ENCODE data around the gene GRIN2D. TPM values are rescaled to one million over a fixed set of nuclear protein-coding genes. Genes with fewer than 3 reads are reported as not detected.

The GRIN2D gene
- polyA plus RNA-seq, 3 donors = 0.13 to 0.29 TPM; not detected in 1

GRCh38 chr19:48385461-48386087, 7.9 kb upstream of the GRIN2D start:
- peaks cover 8 to 12% of the 10 kb centered on the region in 2 donors for H3K4me1 ChIP-seq (ENCODE audit: control insufficient read depth in 1 of 2, insufficient read depth in 2 of 2, low read length in 2 of 2)
- Mint-ChIP-seq H3K27me3 (ENCODE audit: low read depth in 3 of 3) (peaks cover 0 to 4% (median 1%) of the 10 kb centered on the region in 3 donors), H3K4me3 (no peak overlapping the region), H3K4me1 (peaks cover 6% of the 10 kb centered on the region), H3K27ac (peak overlapping the region in 2 of 7 donors; percentile 30 to 46), H3K36me3 (peaks cover 70 to 88% of the 10 kb centered on the region in 2 donors), H3K9me3 (no peaks in the 10 kb centered on the region)
- H3K9ac ChIP-seq (ENCODE audit: insufficient read depth, low read length, poor library complexity, severe bottlenecking) = no peak overlapping the region
- peaks cover 5% of the 10 kb centered on the region for H4K20me1 ChIP-seq (ENCODE audit: insufficient read depth, low read length)
- peaks cover 13% of the 10 kb centered on the region for H3K79me2 ChIP-seq (ENCODE audit: insufficient read depth, low read length)
- H3K36me3 ChIP-seq (replicated peaks in 1 of 2; ENCODE audit: control insufficient read depth in 1 of 2, insufficient read depth in 2 of 2, low read length in 2 of 2) = peaks cover 50 to 88% of the 10 kb centered on the region in 2 donors
- no peak overlapping the region for H3K27ac ChIP-seq (ENCODE audit: low read depth in 1 of 2, low read length in 2 of 2)
- H3K9me3 ChIP-seq (replicated peaks in 1 of 2; ENCODE audit: control insufficient read depth in 1 of 2, insufficient read depth in 1 of 2, low read length in 2 of 2) = no peaks in the 10 kb centered on the region
- intact Hi-C loops (cut with micrococcal nuclease) = no loop called here
- no peaks in the 10 kb centered on the region for H3K27me3 ChIP-seq (ENCODE audit: control insufficient read depth in 2 of 2, insufficient read depth in 2 of 2, low read length in 2 of 2)
- DNase-seq = no peak
- no peak overlapping the region for H2AFZ ChIP-seq (ENCODE audit: insufficient read depth, low read depth, low read length, poor library complexity, severe bottlenecking)
- no peak overlapping the region for H3K4me3 ChIP-seq (replicated peaks in 1 of 3; ENCODE audit: low read depth in 2 of 3, low read length in 3 of 3)
- TF ChIP-seq CTCF (IDR thresholded peaks at IDR 0.05) = no peak
- no peak overlapping the region for H3K4me2 ChIP-seq (replicated peaks; ENCODE audit: extremely low read depth, low read length, poor library complexity, severe bottlenecking)
- WGBS (ENCODE audit: insufficient coverage) = 98% methylated on average over 5 of the region's 7 CpGs

GRCh38 chr19:48386981-48387380, 6.5 kb upstream of the GRIN2D start:
- Histone ChIP-seq H3K36me3 (replicated peaks in 1 of 2; ENCODE audit: control insufficient read depth in 1 of 2, insufficient read depth in 2 of 2, low read length in 2 of 2) (peaks cover 46 to 76% of the 10 kb centered on the region in 2 donors), H3K4me1 (ENCODE audit: control insufficient read depth in 1 of 2, insufficient read depth in 2 of 2, low read length in 2 of 2) (peaks cover 10 to 12% of the 10 kb centered on the region in 2 donors), H3K4me3 (replicated peaks in 1 of 3; ENCODE audit: low read depth in 2 of 3, low read length in 3 of 3) (no peak overlapping the region), H4K20me1 (ENCODE audit: insufficient read depth, low read length) (peaks cover 5% of the 10 kb centered on the region), H3K79me2 (ENCODE audit: insufficient read depth, low read length) (peaks cover 21% of the 10 kb centered on the region), H3K4me2 (replicated peaks; ENCODE audit: extremely low read depth, low read length, poor library complexity, severe bottlenecking) (no peak overlapping the region), H3K9me3 (replicated peaks in 1 of 2; ENCODE audit: control insufficient read depth in 1 of 2, insufficient read depth in 1 of 2, low read length in 2 of 2) (no peaks in the 10 kb centered on the region), H3K27me3 (ENCODE audit: control insufficient read depth in 2 of 2, insufficient read depth in 2 of 2, low read length in 2 of 2) (no peaks in the 10 kb centered on the region), H3K9ac (ENCODE audit: insufficient read depth, low read length, poor library complexity, severe bottlenecking) (no peak overlapping the region), H2AFZ (ENCODE audit: insufficient read depth, low read depth, low read length, poor library complexity, severe bottlenecking) (no peak overlapping the region), H3K27ac (ENCODE audit: low read depth in 1 of 2, low read length in 2 of 2) (no peak overlapping the region)
- Mint-ChIP-seq H3K36me3 (peaks cover 62 to 74% of the 10 kb centered on the region in 2 donors), H3K9me3 (peaks cover 0 to 4% (median 0%) of the 10 kb centered on the region in 7 donors), H3K4me1 (peaks cover 6% of the 10 kb centered on the region), H3K27ac (no peak overlapping the region), H3K4me3 (no peak overlapping the region), H3K27me3 (ENCODE audit: low read depth in 3 of 3) (peaks cover 4 to 7% (median 4%) of the 10 kb centered on the region in 3 donors)
- intact Hi-C loops (cut with micrococcal nuclease) = no loop called here
- no peak for DNase-seq
- TF ChIP-seq CTCF (IDR thresholded peaks at IDR 0.05) = no peak
- no CpG with 5 or more reads among the region's 3 CpGs for WGBS (ENCODE audit: insufficient coverage)
